Activated naive CD8-positive, alpha-beta T cell (primary cell): ENCODE data around the gene CSNK1E.

Experiments used
- H3K27ac Mint-ChIP-seq: one replicate; pipeline ENCODE4 v1.8.0; 2021; ENCODE audit warnings: mixed read lengths
- H3K27me3 Mint-ChIP-seq: one replicate; pipeline ENCODE4 v1.8.0; 2021; ENCODE audit warnings: mixed read lengths
- H3K36me3 Mint-ChIP-seq: one replicate; pipeline ENCODE4 v1.8.0; 2021; ENCODE audit warnings: mixed read lengths
- H3K4me1 Mint-ChIP-seq: one replicate; pipeline ENCODE4 v1.8.0; 2021; ENCODE audit warnings: low read depth, mixed read lengths
- H3K4me3 Mint-ChIP-seq: one replicate; pipeline ENCODE4 v1.8.0; 2021; ENCODE audit warnings: mild to moderate bottlenecking, mixed read lengths
- H3K9me3 Mint-ChIP-seq: one replicate; pipeline ENCODE4 v1.8.0; 2021; ENCODE audit warnings: low read depth, mixed read lengths

CSNK1E gene

DNA sequence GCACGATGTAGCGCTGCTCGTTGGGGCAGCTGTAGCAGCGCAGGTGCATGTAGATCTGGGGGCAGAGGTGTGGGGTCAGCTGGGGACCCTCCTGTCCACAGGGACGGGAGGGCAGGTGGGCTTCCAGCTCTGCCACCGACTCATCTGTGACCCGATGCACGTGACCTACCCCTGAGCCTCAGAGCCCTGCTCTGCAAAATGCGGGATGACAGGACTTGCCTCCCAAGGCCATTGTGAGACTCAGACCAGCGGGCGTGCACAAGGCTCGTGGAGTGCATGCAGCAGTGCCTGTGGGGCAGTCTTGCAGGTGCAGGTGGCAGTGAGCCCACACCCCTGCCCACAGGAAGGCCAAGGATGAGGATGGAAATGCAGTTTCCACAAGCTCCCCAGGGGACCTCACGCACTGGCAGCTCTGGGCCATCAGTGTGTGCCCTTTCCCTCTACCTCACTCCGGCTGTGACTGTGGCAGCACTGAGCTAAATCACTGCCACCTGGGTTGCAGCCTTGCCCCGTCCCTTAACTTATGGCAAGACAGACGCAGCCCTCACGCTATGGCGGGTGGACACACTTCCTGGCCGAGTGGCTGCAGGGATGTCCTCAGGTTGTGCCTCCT, 71.1 kb downstream of the CSNK1E start:
- no peaks in the 10 kb centered on the region for H3K27me3 Mint-ChIP-seq
- H3K4me3 Mint-ChIP-seq, result no peak overlapping the region
- no peaks in the 10 kb centered on the region for H3K4me1 Mint-ChIP-seq

DNA sequence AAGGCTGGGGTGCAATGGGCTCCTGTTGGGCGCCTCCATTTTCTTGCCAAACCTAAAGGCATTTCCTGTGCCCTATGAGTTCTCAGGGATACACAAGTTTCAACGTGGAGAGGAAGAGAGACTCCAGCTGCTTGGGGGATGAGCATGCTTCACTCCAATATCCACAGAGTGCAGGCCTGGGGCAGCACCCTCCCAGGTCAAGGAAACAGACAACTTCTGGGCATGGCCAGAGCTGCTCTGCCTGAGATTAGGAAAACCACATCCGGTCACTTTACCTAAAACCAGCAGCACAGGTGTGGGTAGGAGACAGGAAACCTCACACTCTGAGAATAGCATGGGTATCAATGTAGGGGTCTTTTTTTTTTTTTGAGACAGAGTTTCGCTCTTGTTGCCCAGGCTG, 73.1 kb downstream of the CSNK1E start:
- no peak overlapping the region for H3K27ac Mint-ChIP-seq
- H3K36me3 Mint-ChIP-seq, result peaks cover 9% of the 10 kb centered on the region
- H3K4me1 Mint-ChIP-seq, result no peaks in the 10 kb centered on the region
- no peaks in the 10 kb centered on the region for H3K27me3 Mint-ChIP-seq
- H3K9me3 Mint-ChIP-seq, result no peaks in the 10 kb centered on the region
- no peak overlapping the region for H3K4me3 Mint-ChIP-seq

More for the DNA sequence above, 71.1 kb downstream of the CSNK1E start:
- Mint-ChIP-seq H3K27ac (no peak overlapping the region), H3K9me3 (no peaks in the 10 kb centered on the region), H3K36me3 (peaks cover 8% of the 10 kb centered on the region)

DNA sequence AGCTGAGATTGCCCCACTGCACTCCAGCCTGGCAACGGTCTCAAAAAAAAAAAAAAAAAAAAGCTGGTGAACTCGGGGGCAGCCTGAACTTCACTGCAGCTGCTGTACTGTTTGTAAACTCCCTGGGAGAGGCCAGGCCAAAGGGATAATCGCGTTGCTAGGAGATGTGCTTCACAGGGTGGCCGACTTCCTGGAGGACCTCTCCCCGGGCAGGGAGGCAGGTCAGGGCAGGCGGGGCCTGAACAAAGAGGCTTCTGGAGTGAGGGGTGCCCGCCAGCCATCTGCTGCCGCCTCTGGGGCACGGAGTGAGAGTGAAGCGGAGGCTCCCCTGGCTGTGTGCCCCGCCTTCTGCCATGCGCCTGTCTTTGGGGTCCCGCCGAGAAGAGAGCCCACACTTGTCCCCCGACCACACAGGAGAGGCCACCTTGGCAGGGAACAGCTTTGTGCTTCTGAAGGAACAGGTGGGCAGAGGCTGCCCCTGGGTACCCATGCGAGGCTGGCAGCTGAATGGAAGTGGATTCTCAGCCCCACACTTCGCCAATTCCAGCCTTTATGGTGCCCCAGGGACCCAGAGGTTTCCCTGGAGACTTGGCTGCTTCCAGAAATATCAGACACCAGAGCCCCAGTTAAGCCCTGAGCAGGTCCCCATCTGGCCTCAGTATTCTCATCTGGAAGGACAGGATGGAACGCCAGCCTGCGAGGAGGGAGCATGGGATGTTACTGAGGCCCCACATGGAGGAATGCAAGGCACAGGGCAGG, 74.0 kb downstream of the CSNK1E start:
- no peak overlapping the region for H3K4me3 Mint-ChIP-seq
- no peaks in the 10 kb centered on the region for H3K9me3 Mint-ChIP-seq
- no peaks in the 10 kb centered on the region for H3K4me1 Mint-ChIP-seq
- H3K36me3 Mint-ChIP-seq, result peaks cover 8% of the 10 kb centered on the region
- no peak overlapping the region for H3K27ac Mint-ChIP-seq
- H3K27me3 Mint-ChIP-seq, result no peaks in the 10 kb centered on the region

DNA sequence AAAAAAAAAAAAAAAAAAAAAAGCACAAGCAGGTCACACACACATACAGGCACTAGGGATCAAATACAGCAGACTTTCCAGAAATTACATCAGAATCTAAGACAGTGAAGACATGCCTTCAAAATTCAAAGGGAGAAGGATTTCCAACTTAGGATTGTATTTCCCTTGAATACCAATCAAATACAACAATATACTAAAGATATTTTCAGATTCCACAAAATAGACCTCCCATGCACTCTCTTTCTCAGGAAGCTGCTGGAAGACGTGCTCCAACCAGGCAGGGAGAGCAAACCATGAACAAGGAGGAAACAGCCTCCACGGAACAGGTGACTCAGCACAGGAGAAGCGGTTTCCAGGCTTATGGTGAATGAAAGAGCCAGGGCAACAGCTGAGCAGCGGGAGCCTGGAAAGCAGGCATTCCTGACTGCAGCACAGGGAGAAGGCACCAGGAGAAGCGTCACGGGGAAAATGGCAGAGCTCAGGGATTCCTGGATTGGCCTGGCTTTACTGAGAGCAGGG, 76.4 kb downstream of the CSNK1E start:
- no peaks in the 10 kb centered on the region for H3K27me3 Mint-ChIP-seq
- H3K4me3 Mint-ChIP-seq, result no peak overlapping the region
- no peaks in the 10 kb centered on the region for H3K9me3 Mint-ChIP-seq
- H3K27ac Mint-ChIP-seq, result no peak overlapping the region
- H3K36me3 Mint-ChIP-seq, result peaks cover 4% of the 10 kb centered on the region
- no peaks in the 10 kb centered on the region for H3K4me1 Mint-ChIP-seq
